ENCODE data around the gene OXER1. TPM values are rescaled to one million over a fixed set of nuclear protein-coding genes. Genes with fewer than 3 reads are reported as not detected.

Gene OXER1
- total RNA-seq, 2 donors from 2014 or later = 4.5 to 5.6 TPM

- intact Hi-C loops (cut with DNase I) = no loop called here
- Histone ChIP-seq H3K4me3 (no peak overlapping the region), H3K27me3 (replicated peaks; ENCODE audit: insufficient read depth) (no peaks in the 10 kb centered on the region), H3K27ac (no peak overlapping the region), H3K36me3 (no peaks in the 10 kb centered on the region), H3K4me1 (replicated peaks) (no peaks in the 10 kb centered on the region), H3K9me3 (no peaks in the 10 kb centered on the region)
- TF ChIP-seq POLR2A (IDR thresholded peaks at IDR 0.05) = no peak
- TF ChIP-seq POLR2AphosphoS5 (IDR thresholded peaks at IDR 0.05) = no peak
- no peak for DNase-seq (ENCODE audit: low spot score)
- 87% methylated on average over 5 of the region's 5 CpGs for WGBS
Observed at GRCh38 chr2:42762155-42762554, 1.8 kb downstream of the OXER1 start.

- WGBS = 92% methylated on average over 9 of the region's 9 CpGs
- H3K4me1 ChIP-seq (replicated peaks) = no peaks in the 10 kb centered on the region
- H3K36me3 ChIP-seq = no peaks in the 10 kb centered on the region
- no peak for DNase-seq (ENCODE audit: low spot score)
- H3K27ac ChIP-seq = no peak overlapping the region
- intact Hi-C loops (cut with DNase I) = no loop called here
- TF ChIP-seq, protein P1, sequence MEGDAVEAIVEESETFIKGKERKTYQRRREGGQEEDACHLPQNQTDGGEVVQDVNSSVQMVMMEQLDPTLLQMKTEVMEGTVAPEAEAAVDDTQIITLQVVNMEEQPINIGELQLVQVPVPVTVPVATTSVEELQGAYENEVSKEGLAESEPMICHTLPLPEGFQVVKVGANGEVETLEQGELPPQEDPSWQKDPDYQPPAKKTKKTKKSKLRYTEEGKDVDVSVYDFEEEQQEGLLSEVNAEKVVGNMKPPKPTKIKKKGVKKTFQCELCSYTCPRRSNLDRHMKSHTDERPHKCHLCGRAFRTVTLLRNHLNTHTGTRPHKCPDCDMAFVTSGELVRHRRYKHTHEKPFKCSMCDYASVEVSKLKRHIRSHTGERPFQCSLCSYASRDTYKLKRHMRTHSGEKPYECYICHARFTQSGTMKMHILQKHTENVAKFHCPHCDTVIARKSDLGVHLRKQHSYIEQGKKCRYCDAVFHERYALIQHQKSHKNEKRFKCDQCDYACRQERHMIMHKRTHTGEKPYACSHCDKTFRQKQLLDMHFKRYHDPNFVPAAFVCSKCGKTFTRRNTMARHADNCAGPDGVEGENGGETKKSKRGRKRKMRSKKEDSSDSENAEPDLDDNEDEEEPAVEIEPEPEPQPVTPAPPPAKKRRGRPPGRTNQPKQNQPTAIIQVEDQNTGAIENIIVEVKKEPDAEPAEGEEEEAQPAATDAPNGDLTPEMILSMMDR (IDR thresholded peaks at IDR 0.05) = no peak
- no peak for TF ChIP-seq POLR2AphosphoS5 (IDR thresholded peaks at IDR 0.05)
- no peak for TF ChIP-seq POLR2A (IDR thresholded peaks at IDR 0.05)
- no peak overlapping the region for H3K4me3 ChIP-seq
- no peaks in the 10 kb centered on the region for H3K27me3 ChIP-seq (replicated peaks; ENCODE audit: insufficient read depth)
- H3K9me3 ChIP-seq = no peaks in the 10 kb centered on the region
Observed at GRCh38 chr2:42761554-42761953, 2.4 kb downstream of the OXER1 start.

DNA sequence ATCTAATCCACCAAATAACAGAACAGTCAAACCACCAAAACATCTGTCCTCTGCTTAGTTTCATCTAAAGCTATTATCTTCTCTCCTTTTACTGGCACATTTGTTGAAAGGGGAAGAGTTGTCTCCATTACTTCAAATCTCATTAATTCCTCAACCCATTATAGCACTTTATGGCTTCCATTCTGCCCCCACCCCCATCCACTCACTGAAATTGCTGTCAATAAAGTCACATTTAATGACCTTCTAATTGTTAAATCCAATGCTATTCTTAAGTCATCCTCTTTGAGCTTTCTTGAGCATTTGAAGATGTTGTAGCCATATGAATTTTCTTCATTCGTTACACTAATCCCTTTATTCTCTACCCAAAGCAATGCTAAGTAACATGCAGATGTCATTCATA lies 5.2 kb downstream of the OXER1 start:
- Histone ChIP-seq H3K27me3 (replicated peaks; ENCODE audit: insufficient read depth) (no peaks in the 10 kb centered on the region), H3K27ac (no peak overlapping the region), H3K4me1 (replicated peaks) (peaks cover 4% of the 10 kb centered on the region), H3K36me3 (no peaks in the 10 kb centered on the region), H3K9me3 (no peaks in the 10 kb centered on the region), H3K4me3 (no peak overlapping the region)
- DNase-seq (ENCODE audit: low spot score) = no peak
- 93% methylated on average over 1 of the region's 1 CpG for WGBS
- intact Hi-C loops (cut with DNase I) = no loop called here
- TF ChIP-seq POLR2A (IDR thresholded peaks at IDR 0.05) (no peak), POLR2AphosphoS5 (IDR thresholded peaks at IDR 0.05) (no peak)
- TF ChIP-seq, protein P1 (IDR thresholded peaks at IDR 0.05) = no peak

DNA sequence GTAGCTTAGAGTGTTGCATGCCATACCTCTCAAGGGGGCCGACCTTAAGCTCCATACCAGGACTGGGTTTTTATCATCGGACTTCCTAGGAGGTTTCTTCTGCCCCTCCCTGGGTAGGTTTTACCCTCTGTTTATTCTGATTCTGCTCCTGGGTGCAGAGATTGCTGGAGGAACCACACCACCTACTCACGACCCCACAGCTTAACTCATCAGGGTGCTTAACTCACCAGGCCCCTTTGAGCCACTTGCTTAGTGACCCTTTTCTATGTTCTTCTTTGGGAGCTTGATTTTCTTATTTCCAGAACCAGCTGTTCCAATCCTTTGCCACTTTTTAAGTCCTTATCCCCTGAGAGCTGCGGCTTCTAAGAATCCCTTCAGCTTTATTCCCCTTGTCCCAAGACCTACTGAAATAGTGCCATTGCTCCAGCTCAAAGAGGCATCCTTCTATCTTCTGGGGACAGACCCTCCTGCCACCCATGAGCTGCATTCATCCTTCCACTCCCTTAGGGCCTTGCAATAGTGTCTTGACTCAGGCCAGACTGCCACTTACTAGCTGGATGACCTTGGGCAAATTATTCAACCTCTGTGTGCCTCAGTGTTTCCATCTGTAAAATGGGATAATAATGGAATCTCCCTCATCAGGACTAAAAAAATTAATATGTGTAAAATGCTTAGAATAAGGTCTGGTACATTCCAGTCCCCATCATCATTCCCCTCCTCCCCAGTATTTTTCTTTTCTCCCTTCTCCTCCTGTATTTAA lies 5.8 kb downstream of the OXER1 start:
- TF ChIP-seq, protein P1 (IDR thresholded peaks at IDR 0.05) = no peak
- no peak for TF ChIP-seq POLR2AphosphoS5 (IDR thresholded peaks at IDR 0.05)
- no peak for TF ChIP-seq POLR2A (IDR thresholded peaks at IDR 0.05)
- WGBS = 93% methylated on average over 4 of the region's 4 CpGs
- Histone ChIP-seq H3K9me3 (no peaks in the 10 kb centered on the region), H3K27me3 (replicated peaks; ENCODE audit: insufficient read depth) (no peaks in the 10 kb centered on the region), H3K27ac (no peak overlapping the region), H3K36me3 (no peaks in the 10 kb centered on the region), H3K4me1 (replicated peaks) (peaks cover 5% of the 10 kb centered on the region), H3K4me3 (no peak overlapping the region)
- intact Hi-C loops (cut with DNase I) = no loop called here
- no peak for DNase-seq (ENCODE audit: low spot score)

- Histone ChIP-seq H3K9me3 (no peaks in the 10 kb centered on the region), H3K27ac (no peak overlapping the region), H3K4me1 (replicated peaks) (peaks cover 5% of the 10 kb centered on the region), H3K36me3 (no peaks in the 10 kb centered on the region), H3K27me3 (replicated peaks; ENCODE audit: insufficient read depth) (no peaks in the 10 kb centered on the region), H3K4me3 (no peak overlapping the region)
- 86% methylated on average over 6 of the region's 6 CpGs for WGBS
- intact Hi-C loops (cut with DNase I) = no loop called here
- DNase-seq (ENCODE audit: low spot score) = no peak
- no peak for TF ChIP-seq POLR2A (IDR thresholded peaks at IDR 0.05)
Observed at GRCh38 chr2:42756966-42757513, 6.9 kb downstream of the OXER1 start.

All from prostate gland (tissue), 2 donors.